Trophoblast cell (in vitro differentiated cells and primary cell): ENCODE data around the gene CFAP157.

Experiments used
- DNase-seq, 2 donors: peaks; one replicate each; pipeline ENCODE4 v3.0.0-alpha.2; 2016
- H2AFZ ChIP-seq: 2 replicates; pipeline ENCODE4 v1.6.1; 2013; ENCODE audit warnings: low read length, moderate library complexity, mild to moderate bottlenecking; ENCODE audit not compliant: insufficient read depth, poor library complexity
- H2AK5ac ChIP-seq: 2 replicates; pipeline ENCODE4 v1.6.1; 2013; ENCODE audit warnings: mild to moderate bottlenecking, low read length
- H2BK120ac ChIP-seq: 2 replicates; pipeline ENCODE4 v1.6.1; 2013; ENCODE audit warnings: low read length, mild to moderate bottlenecking, moderate library complexity; ENCODE audit not compliant: insufficient read depth, poor library complexity
- H2BK12ac ChIP-seq: 2 replicates; pipeline ENCODE4 v1.6.1; 2013; ENCODE audit warnings: mild to moderate bottlenecking, low read length, moderate library complexity
- H2BK5ac ChIP-seq: 2 replicates; pipeline ENCODE4 v1.6.1; 2013; ENCODE audit warnings: low read length, low read depth, moderate library complexity, mild to moderate bottlenecking; ENCODE audit not compliant: poor library complexity
- H3K14ac ChIP-seq: 2 replicates; pipeline ENCODE4 v1.6.1; 2013; ENCODE audit warnings: mild to moderate bottlenecking, low read length
- H3K18ac ChIP-seq: 2 replicates; pipeline ENCODE4 v1.6.1; 2013; ENCODE audit warnings: mild to moderate bottlenecking, low read length
- H3K23ac ChIP-seq: 2 replicates; pipeline ENCODE4 v1.6.1; 2013; ENCODE audit warnings: low read length
- H3K27ac ChIP-seq: 2 replicates; pipeline ENCODE4 v1.5.1; 2013; ENCODE audit warnings: low read depth, mild to moderate bottlenecking, inconsistent platforms, low read length, moderate library complexity
- H3K27me3 ChIP-seq: 2 replicates; pipeline ENCODE4 v1.6.1; 2013; ENCODE audit warnings: inconsistent platforms, mild to moderate bottlenecking, low read length, moderate library complexity; ENCODE audit not compliant: insufficient read depth
- H3K36me3 ChIP-seq, 2 experiments: 1 replicate in 1 of 2; 2 replicates in 1 of 2; pipeline ENCODE4 v1.6.1; 2013; ENCODE audit warnings: low read length in 2 of 2, mild to moderate bottlenecking in 2 of 2, moderate library complexity in 1 of 2; ENCODE audit not compliant: insufficient read depth in 2 of 2, control insufficient read depth in 1 of 2
- H3K4ac ChIP-seq: 2 replicates; pipeline ENCODE4 v1.6.1; 2013; ENCODE audit warnings: low read depth, mild to moderate bottlenecking, low read length, moderate library complexity
- H3K4me1 ChIP-seq, 2 experiments: 1 replicate in 1 of 2; 2 replicates in 1 of 2; pipeline ENCODE4 v1.6.1; 2013; ENCODE audit warnings: low read length in 2 of 2, mild to moderate bottlenecking in 2 of 2, moderate library complexity in 1 of 2; ENCODE audit not compliant: insufficient read depth in 2 of 2, control insufficient read depth in 1 of 2
- H3K4me2 ChIP-seq: 2 replicates; pipeline ENCODE4 v1.6.1; 2013; ENCODE audit warnings: inconsistent platforms, mild to moderate bottlenecking, low read length, moderate library complexity
- H3K4me3 ChIP-seq: 2 replicates; pipeline ENCODE4 v1.5.1; 2013; ENCODE audit warnings: mild to moderate bottlenecking, low read depth, low read length, inconsistent platforms
- H3K79me1 ChIP-seq: one replicate; pipeline ENCODE4 v1.6.1; 2013; ENCODE audit warnings: low read length
- H3K79me2 ChIP-seq: 2 replicates; pipeline ENCODE4 v1.6.1; 2013; ENCODE audit warnings: low read length, mild to moderate bottlenecking; ENCODE audit not compliant: control insufficient read depth, insufficient read depth, poor library complexity
- H3K9ac ChIP-seq: 2 replicates; pipeline ENCODE4 v1.6.1; 2013; ENCODE audit warnings: mild to moderate bottlenecking, low read length
- H3K9me3 ChIP-seq: 2 replicates; pipeline ENCODE4 v1.6.1; 2013; ENCODE audit warnings: low read depth, mild to moderate bottlenecking, control low read depth, inconsistent platforms, low read length; ENCODE audit not compliant: insufficient read depth
- H4K12ac ChIP-seq: 2 replicates; pipeline ENCODE4 v1.6.1; 2013; ENCODE audit warnings: low read depth, mild to moderate bottlenecking, low read length, moderate library complexity
- H4K8ac ChIP-seq: 2 replicates; pipeline ENCODE4 v1.6.1; 2013; ENCODE audit warnings: low read depth, mild to moderate bottlenecking, low read length, moderate library complexity
- H4K91ac ChIP-seq: one replicate; pipeline ENCODE4 v1.6.1; 2013; ENCODE audit warnings: low read depth, mild to moderate bottlenecking, low read length, moderate library complexity
- WGBS: extraction: QIAGEN DNeasy Blood & Tissue Kit; methylation state at CpG from one replicate; pipeline ENCODE4 v1.1.7; 2013; ENCODE audit warnings: missing lambda C conversion rate; ENCODE audit not compliant: insufficient read length, insufficient coverage; ENCODE audit errors: extremely low coverage; 5-methylcytosine and 5-hydroxymethylcytosine counted together

CFAP157 gene

DNA sequence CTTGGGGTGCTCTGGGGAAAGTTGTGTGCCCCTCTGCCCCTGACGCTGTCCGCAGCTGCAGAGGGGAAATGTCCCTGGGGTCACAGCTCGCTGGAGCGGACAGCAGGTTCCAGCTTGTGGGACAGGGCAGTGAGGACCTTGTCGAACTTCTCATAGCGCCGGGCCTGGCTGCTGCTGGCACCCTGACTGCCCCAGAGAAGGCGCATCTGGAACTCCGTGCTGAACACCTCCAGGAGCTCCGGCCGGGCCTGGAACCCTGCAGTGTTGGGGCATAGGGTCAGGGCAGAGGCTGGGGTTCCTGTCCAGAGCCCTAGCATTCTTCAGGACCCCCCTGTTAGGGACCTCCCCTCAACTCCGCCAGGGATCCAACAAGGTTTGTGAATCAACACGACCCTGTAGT lies 31.9 kb downstream of the CFAP157 start:
- H4K8ac ChIP-seq = no peak overlapping the region
- WGBS = no CpG with 5 or more reads among the region's 13 CpGs

GRCh38 chr9:127739614-127740330 lies 33.0 kb downstream of the CFAP157 start:
- H3K23ac ChIP-seq = no peak overlapping the region
- no peak overlapping the region for H3K4me2 ChIP-seq
- no peak overlapping the region for H3K27ac ChIP-seq
- no peak overlapping the region for H2BK5ac ChIP-seq
- no peaks in the 10 kb centered on the region for H3K36me3 ChIP-seq
- no peak overlapping the region for H3K14ac ChIP-seq
- no peaks in the 10 kb centered on the region for H3K9me3 ChIP-seq
- no peak overlapping the region for H3K4me3 ChIP-seq
- peaks cover 5% of the 10 kb centered on the region for H3K79me1 ChIP-seq
- H3K9ac ChIP-seq = no peak overlapping the region
- no CpG with 5 or more reads among the region's 19 CpGs for WGBS
- no peak overlapping the region for H2AFZ ChIP-seq
- no peak overlapping the region for H4K91ac ChIP-seq
- no peak overlapping the region for H3K18ac ChIP-seq
- no peak for DNase-seq
- peaks cover 2% of the 10 kb centered on the region for H3K79me2 ChIP-seq
- H2AK5ac ChIP-seq = peak overlapping the region; percentile 18
- H4K12ac ChIP-seq = no peak overlapping the region
- H2BK12ac ChIP-seq = peak overlapping the region; percentile 78
- H3K4ac ChIP-seq = no peak overlapping the region
- H4K8ac ChIP-seq = no peak overlapping the region
- H2BK120ac ChIP-seq = no peak overlapping the region
- no peaks in the 10 kb centered on the region for H3K27me3 ChIP-seq
- H3K4me1 ChIP-seq = peaks cover 11 to 12% of the 10 kb centered on the region in 2 experiments

More for the DNA sequence above, 31.9 kb downstream of the CFAP157 start:
- no peak overlapping the region for H3K4me2 ChIP-seq
- H4K12ac ChIP-seq = no peak overlapping the region
- H3K4me3 ChIP-seq = no peak overlapping the region
- H2AK5ac ChIP-seq = no peak overlapping the region
- H3K79me1 ChIP-seq = peaks cover 8% of the 10 kb centered on the region
- no peak for DNase-seq
- no peaks in the 10 kb centered on the region for H3K36me3 ChIP-seq
- no peak overlapping the region for H2BK5ac ChIP-seq
- no peak overlapping the region for H3K23ac ChIP-seq
- no peak overlapping the region for H4K91ac ChIP-seq
- no peak overlapping the region for H3K4ac ChIP-seq
- peaks cover 2% of the 10 kb centered on the region for H3K79me2 ChIP-seq
- no peak overlapping the region for H3K18ac ChIP-seq
- no peak overlapping the region for H3K14ac ChIP-seq
- no peak overlapping the region for H2BK120ac ChIP-seq
- H3K9ac ChIP-seq = no peak overlapping the region
- H2AFZ ChIP-seq = no peak overlapping the region
- H3K9me3 ChIP-seq = no peaks in the 10 kb centered on the region
- no peak overlapping the region for H3K27ac ChIP-seq
- H3K4me1 ChIP-seq = peaks cover 16% of the 10 kb centered on the region in 2 experiments
- H3K27me3 ChIP-seq = no peaks in the 10 kb centered on the region
- H2BK12ac ChIP-seq = no peak overlapping the region

- peak overlapping the region; percentile 30 for H2AFZ ChIP-seq
These were observed 35.1 kb downstream of the CFAP157 start for GRCh38 chr9:127741831-127742434.

GRCh38 chr9:127742435-127743088 lies 35.8 kb downstream of the CFAP157 start:
- H2BK12ac ChIP-seq = no peak overlapping the region

More at GRCh38 chr9:127741831-127742434, 35.1 kb downstream of the CFAP157 start:
- no peak overlapping the region for H4K12ac ChIP-seq
- H2AK5ac ChIP-seq = no peak overlapping the region
- no peaks in the 10 kb centered on the region for H3K36me3 ChIP-seq
- peak overlapping the region; percentile 22 for H4K91ac ChIP-seq
- peaks cover 3% of the 10 kb centered on the region for H3K79me1 ChIP-seq
- H3K4ac ChIP-seq = no peak overlapping the region
- no peak overlapping the region for H2BK120ac ChIP-seq
- no peak overlapping the region for H3K9ac ChIP-seq
- H3K4me2 ChIP-seq = peak overlapping the region; percentile 35
- WGBS = no CpG with 5 or more reads among the region's 38 CpGs
- H3K23ac ChIP-seq = no peak overlapping the region
- no peak overlapping the region for H3K14ac ChIP-seq
- no peaks in the 10 kb centered on the region for H3K79me2 ChIP-seq
- H3K27ac ChIP-seq = no peak overlapping the region
- peaks cover 11 to 12% of the 10 kb centered on the region in 2 experiments for H3K4me1 ChIP-seq
- H2BK12ac ChIP-seq = no peak overlapping the region
- DNase-seq = peak; percentile 85 to 89
- H4K8ac ChIP-seq = no peak overlapping the region
- H3K27me3 ChIP-seq = no peaks in the 10 kb centered on the region
- H3K18ac ChIP-seq = no peak overlapping the region
- no peak overlapping the region for H3K4me3 ChIP-seq
- no peak overlapping the region for H2BK5ac ChIP-seq
- H3K9me3 ChIP-seq = no peaks in the 10 kb centered on the region

More at GRCh38 chr9:127742435-127743088, 35.8 kb downstream of the CFAP157 start:
- no peak overlapping the region for H4K12ac ChIP-seq
- no peak overlapping the region for H3K9ac ChIP-seq
- peak; percentile 68 to 77 for DNase-seq
- no peaks in the 10 kb centered on the region for H3K27me3 ChIP-seq
- peak overlapping the region; percentile 22 for H4K8ac ChIP-seq
- H3K14ac ChIP-seq = no peak overlapping the region
- H3K9me3 ChIP-seq = no peaks in the 10 kb centered on the region
- peak overlapping the region; percentile 35 for H3K4me2 ChIP-seq
- no peak overlapping the region for H3K4me3 ChIP-seq
- H3K18ac ChIP-seq = no peak overlapping the region
- WGBS = no CpG with 5 or more reads among the region's 33 CpGs
- H3K23ac ChIP-seq = no peak overlapping the region
- no peak overlapping the region for H3K27ac ChIP-seq
- no peaks in the 10 kb centered on the region for H3K36me3 ChIP-seq
- no peak overlapping the region for H3K4ac ChIP-seq
- H2BK120ac ChIP-seq = no peak overlapping the region
- H3K4me1 ChIP-seq = peaks cover 11 to 12% of the 10 kb centered on the region in 2 experiments
- no peaks in the 10 kb centered on the region for H3K79me2 ChIP-seq
- H3K79me1 ChIP-seq = peaks cover 3% of the 10 kb centered on the region
- H4K91ac ChIP-seq = no peak overlapping the region
- no peak overlapping the region for H2BK5ac ChIP-seq
- H2AFZ ChIP-seq = peak overlapping the region; percentile 30
- H2AK5ac ChIP-seq = no peak overlapping the region
